Stimulated activated CD8-positive, alpha-beta memory T cell treated with anti-CD3 and anti-CD28 coated beads, Interleukin-15, amount 100 ng/mL, for 4 hours (primary cell): ENCODE results near the gene E2F3.
"Not testable (repeated sequence)": the region's sequence is repeated elsewhere in the genome, so short reads cannot be mapped to it uniquely, and the experiment has no call there.

ENCODE experiments used
- DNase-seq, 2 donors: peaks; one replicate each; pipeline ENCODE4 v3.0.0-alpha.2; 2020; ENCODE audit warnings: low read depth in 2 of 2

The E2F3 gene

GRCh38 chr6:20433929-20434328 is 32.2 kb downstream of the E2F3 start:
- no peak for DNase-seq

GRCh38 chr6:20434766-20435165 is 33.1 kb downstream of the E2F3 start:
- DNase-seq: no peak

- DNase-seq: no peak
These were observed 35.0 kb downstream of the E2F3 start for GRCh38 chr6:20436719-20437118.

GRCh38 chr6:20437639-20438038 is 36.0 kb downstream of the E2F3 start:
- no peak for DNase-seq

GRCh38 chr6:20438462-20439070 is 36.9 kb downstream of the E2F3 start:
- no peak for DNase-seq

GRCh38 chr6:20439558-20439957 is 37.9 kb downstream of the E2F3 start:
- no peak for DNase-seq

- DNase-seq: no peak
These were observed 38.6 kb downstream of the E2F3 start for GRCh38 chr6:20440296-20440695.

GRCh38 chr6:20441236-20441635 is 39.6 kb downstream of the E2F3 start:
- DNase-seq: no peak

- no peak for DNase-seq
These were observed 40.2 kb downstream of the E2F3 start for GRCh38 chr6:20441921-20442320.

- DNase-seq: no peak
These were observed 43.1 kb downstream of the E2F3 start for GRCh38 chr6:20444786-20445271.

GRCh38 chr6:20447157-20447556 is 45.5 kb downstream of the E2F3 start:
- no peak for DNase-seq

- no peak for DNase-seq
These were observed 46.0 kb downstream of the E2F3 start for GRCh38 chr6:20447581-20448132.

- DNase-seq: no peak
These were observed 47.1 kb downstream of the E2F3 start for GRCh38 chr6:20448828-20449227.

GRCh38 chr6:20454204-20454824 is 52.6 kb downstream of the E2F3 start:
- DNase-seq: peak in 1 of 2 donors; percentile 7

GRCh38 chr6:20455251-20455940 is 53.7 kb downstream of the E2F3 start:
- no peak for DNase-seq

GRCh38 chr6:20458027-20458894 is 56.6 kb downstream of the E2F3 start:
- no peak for DNase-seq

- DNase-seq: no peak
These were observed 58.0 kb downstream of the E2F3 start for GRCh38 chr6:20459682-20460081.

GRCh38 chr6:20461576-20461975 is 59.9 kb downstream of the E2F3 start:
- DNase-seq: no peak

- no peak for DNase-seq
These were observed 61.7 kb downstream of the E2F3 start for GRCh38 chr6:20463396-20463795.

- DNase-seq: no peak
These were observed 62.4 kb downstream of the E2F3 start for GRCh38 chr6:20464041-20464440.

- no peak for DNase-seq
These were observed 63.2 kb downstream of the E2F3 start for GRCh38 chr6:20464847-20465246.

- not testable (repeated sequence) for DNase-seq
These were observed 63.9 kb downstream of the E2F3 start for GRCh38 chr6:20465616-20466015.
